Measurements from ENCODE around the gene CCNB1. TPM values are rescaled to one million over a fixed set of nuclear protein-coding genes. Genes with fewer than 3 reads are reported as not detected.
"Not testable (repeated sequence)": the region's sequence is repeated elsewhere in the genome, so short reads cannot be mapped to it uniquely, and the experiment has no call there.

CCNB1 gene
- 1 to 10 TPM in 5 of 6 donors, not detected in 1; 4.3 to 6.4 (median 6.1) TPM for polyA plus RNA-seq (ENCODE audit: low read depth in 6 of 6)

DNA sequence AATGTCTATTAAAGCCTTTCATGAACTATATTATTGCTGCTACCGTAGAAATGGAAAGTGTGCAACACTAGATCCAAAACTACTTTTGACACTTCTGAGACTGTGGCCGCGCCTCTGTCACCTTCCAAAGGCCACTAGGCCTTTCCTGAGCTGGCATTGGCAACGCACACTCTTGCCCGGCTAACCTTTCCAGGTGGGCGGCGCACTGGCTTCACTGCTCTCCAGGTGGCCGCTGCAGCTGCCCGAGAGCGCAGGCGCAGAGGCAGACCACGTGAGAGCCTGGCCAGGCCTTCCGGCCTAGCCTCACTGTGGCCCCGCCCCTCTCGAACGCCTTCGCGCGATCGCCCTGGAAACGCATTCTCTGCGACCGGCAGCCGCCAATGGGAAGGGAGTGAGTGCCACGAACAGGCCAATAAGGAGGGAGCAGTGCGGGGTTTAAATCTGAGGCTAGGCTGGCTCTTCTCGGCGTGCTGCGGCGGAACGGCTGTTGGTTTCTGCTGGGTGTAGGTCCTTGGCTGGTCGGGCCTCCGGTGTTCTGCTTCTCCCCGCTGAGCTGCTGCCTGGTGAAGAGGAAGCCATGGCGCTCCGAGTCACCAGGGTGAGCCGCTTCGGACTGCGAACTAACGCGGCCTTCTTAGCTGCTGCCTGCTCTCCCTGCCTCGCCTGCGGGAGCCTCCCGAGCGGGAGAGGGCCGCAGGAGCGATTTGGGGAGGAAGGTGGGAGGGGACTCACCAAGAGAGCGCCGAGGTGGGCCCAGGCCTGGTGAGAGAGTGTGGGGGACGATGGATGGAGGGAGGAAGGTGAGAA lies at the start of gene CCNB1:
Gene CCNB1 (plus strand): TSS at position 465 of the 807 bp plus-strand sequence. CDS start 113 bp downstream, at position 578.
- Mint-ChIP-seq H3K4me1 (peaks cover 12 to 30% (median 28%) of the 10 kb centered on the region in 3 donors), H3K27me3 (no peaks in the 10 kb centered on the region), H3K27ac (peak within 1 kb of the TSS; percentile 75 to 97 (median 94)), H3K9me3 (peaks cover 0 to 4% (median 0%) of the 10 kb centered on the region in 7 donors), H3K36me3 (peaks cover 0 to 6% of the 10 kb centered on the region in 2 donors), H3K4me3 (peak within 1 kb of the TSS; percentile 90 to 97 (median 94))
- ATAC-seq (ENCODE audit: low read depth in 2 of 2) (peak; percentile 98 to 99), DNase-seq (peak; percentile 97)

DNA sequence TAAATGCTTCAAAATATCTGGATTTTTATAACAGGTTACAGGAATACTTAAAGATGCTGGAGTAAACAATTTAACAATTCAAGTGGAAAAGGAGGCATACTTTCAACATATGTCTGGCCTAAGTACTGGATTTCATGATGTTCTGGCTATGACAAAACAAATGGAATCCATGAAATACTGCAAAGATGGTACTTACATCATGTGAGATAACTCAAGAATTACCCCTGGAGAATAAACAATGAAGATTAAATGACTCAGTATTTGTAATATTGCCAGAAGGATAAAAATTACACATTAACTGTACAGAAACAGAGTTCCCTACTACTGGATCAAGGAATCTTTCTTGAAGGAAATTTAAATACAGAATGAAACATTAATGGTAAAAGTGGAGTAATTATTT lies 37.5 kb upstream of the CCNB1 start:
- ATAC-seq (ENCODE audit: low read depth in 2 of 2) = no peak
- Mint-ChIP-seq H3K4me3 (no peak overlapping the region), H3K27ac (no peak overlapping the region), H3K9me3 (no peaks in the 10 kb centered on the region), H3K27me3 (no peaks in the 10 kb centered on the region), H3K36me3 (peaks cover 8 to 29% of the 10 kb centered on the region in 2 donors), H3K4me1 (no peaks in the 10 kb centered on the region)
- DNase-seq = no peak

GRCh38 chr5:69130241-69130640 lies 36.7 kb upstream of the CCNB1 start:
- peaks cover 8 to 24% of the 10 kb centered on the region in 2 donors for H3K36me3 Mint-ChIP-seq
- no peaks in the 10 kb centered on the region for H3K9me3 Mint-ChIP-seq
- no peaks in the 10 kb centered on the region for H3K4me1 Mint-ChIP-seq
- DNase-seq = no peak
- H3K4me3 Mint-ChIP-seq = no peak overlapping the region
- no peak overlapping the region for H3K27ac Mint-ChIP-seq
- no peaks in the 10 kb centered on the region for H3K27me3 Mint-ChIP-seq
- ATAC-seq (ENCODE audit: low read depth in 2 of 2) = no peak

DNA sequence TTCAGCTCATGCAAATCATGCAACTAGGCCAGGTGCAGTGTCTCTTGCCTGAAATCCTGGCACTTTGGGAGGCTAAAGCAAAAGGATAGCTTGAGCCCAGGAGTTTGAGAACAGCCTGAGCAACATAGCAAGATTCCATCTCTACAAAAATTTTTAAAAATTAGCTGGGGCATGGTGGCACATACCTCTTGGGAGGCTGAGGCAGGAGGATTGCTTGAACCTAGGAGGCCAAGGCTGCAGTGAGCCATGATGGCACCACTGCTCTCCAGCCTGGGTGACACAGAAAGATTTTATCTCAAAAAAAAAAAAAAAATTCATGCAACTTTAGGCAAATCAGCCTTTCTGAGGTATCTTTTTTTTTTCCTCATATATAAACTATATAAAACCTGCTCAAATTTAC lies 35.6 kb upstream of the CCNB1 start:
- Mint-ChIP-seq H3K27ac (no peak overlapping the region), H3K27me3 (no peaks in the 10 kb centered on the region), H3K4me3 (no peak overlapping the region), H3K9me3 (no peaks in the 10 kb centered on the region), H3K36me3 (peaks cover 8 to 24% of the 10 kb centered on the region in 2 donors), H3K4me1 (peaks cover 5 to 7% (median 5%) of the 10 kb centered on the region in 3 donors)
- no peak for DNase-seq
- ATAC-seq (ENCODE audit: low read depth in 2 of 2) = no peak

DNA sequence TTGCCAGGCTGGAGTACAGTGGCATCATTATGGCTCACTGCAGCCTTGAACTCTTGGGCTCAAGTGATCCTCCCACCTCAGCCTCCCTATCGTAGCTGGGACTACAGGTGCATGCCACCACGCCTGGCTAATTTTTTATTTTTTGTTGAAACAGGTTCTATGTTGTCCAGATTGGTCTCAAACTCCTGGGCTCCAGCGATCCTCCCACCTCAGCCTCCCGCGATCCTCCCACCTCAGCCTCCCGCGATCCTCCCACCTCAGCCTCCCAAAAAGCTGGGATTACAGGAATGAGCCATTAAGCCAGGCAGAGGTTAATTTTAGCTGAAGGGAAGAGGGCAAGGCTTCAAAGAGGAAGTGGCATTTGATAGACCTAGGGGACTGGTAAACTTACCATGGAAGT lies 32.8 kb upstream of the CCNB1 start:
- ATAC-seq (ENCODE audit: low read depth in 2 of 2) = no peak
- Mint-ChIP-seq H3K27me3 (no peaks in the 10 kb centered on the region), H3K4me1 (peaks cover 5 to 10% (median 6%) of the 10 kb centered on the region in 3 donors), H3K9me3 (peaks cover 0 to 4% (median 0%) of the 10 kb centered on the region in 7 donors), H3K36me3 (peaks cover 8 to 15% of the 10 kb centered on the region in 2 donors), H3K4me3 (no peak overlapping the region), H3K27ac (peak overlapping the region in 1 of 6 donors; percentile 33)
- DNase-seq = no peak

GRCh38 chr5:69136293-69136692 lies 30.7 kb upstream of the CCNB1 start:
- H3K4me3 Mint-ChIP-seq = peak overlapping the region in 1 of 8 donors; percentile 59
- peaks cover 6 to 8% of the 10 kb centered on the region in 2 donors for H3K36me3 Mint-ChIP-seq
- peaks cover 5 to 10% (median 6%) of the 10 kb centered on the region in 3 donors for H3K4me1 Mint-ChIP-seq
- H3K27ac Mint-ChIP-seq = peak overlapping the region in 4 of 6 donors; percentile 12 to 86 (median 48)
- ATAC-seq (ENCODE audit: low read depth in 2 of 2) (peak; percentile 85 to 90), DNase-seq (peak; percentile 15)
- peaks cover 0 to 17% (median 4%) of the 10 kb centered on the region in 7 donors for H3K9me3 Mint-ChIP-seq
- no peaks in the 10 kb centered on the region for H3K27me3 Mint-ChIP-seq

GRCh38 chr5:69137208-69137607 lies 29.7 kb upstream of the CCNB1 start:
- not testable (repeated sequence) for H3K27ac Mint-ChIP-seq; H3K4me1 Mint-ChIP-seq; DNase-seq; H3K4me3 Mint-ChIP-seq; H3K36me3 Mint-ChIP-seq; H3K27me3 Mint-ChIP-seq; ATAC-seq (ENCODE audit: low read depth in 2 of 2)
- peaks cover 0 to 20% (median 5%) of the 10 kb centered on the region in 7 donors for H3K9me3 Mint-ChIP-seq

GRCh38 chr5:69137807-69138206 lies 29.1 kb upstream of the CCNB1 start:
- Mint-ChIP-seq H3K27ac (no peak overlapping the region), H3K36me3 (peaks cover 6 to 8% of the 10 kb centered on the region in 2 donors), H3K4me3 (no peak overlapping the region), H3K9me3 (peaks cover 0 to 22% (median 6%) of the 10 kb centered on the region in 7 donors), H3K27me3 (no peaks in the 10 kb centered on the region), H3K4me1 (peaks cover 5 to 10% (median 6%) of the 10 kb centered on the region in 3 donors)
- DNase-seq (no peak), ATAC-seq (ENCODE audit: low read depth in 2 of 2) (no peak)

DNA sequence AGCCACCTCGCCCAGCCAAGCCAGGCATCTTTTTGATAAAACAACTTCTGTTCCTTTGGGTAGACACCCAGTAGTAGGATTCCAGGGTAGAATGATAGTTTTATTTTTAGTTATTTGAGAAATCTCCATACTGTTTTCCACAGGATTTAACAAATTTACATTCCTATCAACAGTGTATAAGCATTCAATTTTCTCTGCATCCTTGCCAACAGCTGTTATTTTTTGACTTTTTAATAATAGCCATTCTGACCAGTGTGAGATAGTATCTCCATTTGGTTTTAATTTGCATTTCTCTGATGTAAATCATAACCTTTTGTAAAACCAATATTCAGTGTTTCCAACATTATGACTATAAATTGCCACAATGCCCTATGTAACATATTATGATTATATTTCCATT lies 28.2 kb upstream of the CCNB1 start:
- Mint-ChIP-seq H3K9me3 (peaks cover 0 to 22% (median 6%) of the 10 kb centered on the region in 7 donors), H3K4me3 (no peak overlapping the region), H3K27ac (no peak overlapping the region), H3K36me3 (peaks cover under 1 to 3% of the 10 kb centered on the region in 2 donors), H3K27me3 (no peaks in the 10 kb centered on the region), H3K4me1 (peaks cover 5 to 10% (median 6%) of the 10 kb centered on the region in 3 donors)
- ATAC-seq (ENCODE audit: low read depth in 2 of 2) (no peak), DNase-seq (no peak)

GRCh38 chr5:69140239-69140638 lies 26.7 kb upstream of the CCNB1 start:
- not testable (repeated sequence) for H3K4me3 Mint-ChIP-seq; H3K27ac Mint-ChIP-seq; H3K36me3 Mint-ChIP-seq; ATAC-seq (ENCODE audit: low read depth in 2 of 2); H3K4me1 Mint-ChIP-seq; DNase-seq; H3K27me3 Mint-ChIP-seq
- H3K9me3 Mint-ChIP-seq = peaks cover 0 to 22% (median 6%) of the 10 kb centered on the region in 7 donors

DNA sequence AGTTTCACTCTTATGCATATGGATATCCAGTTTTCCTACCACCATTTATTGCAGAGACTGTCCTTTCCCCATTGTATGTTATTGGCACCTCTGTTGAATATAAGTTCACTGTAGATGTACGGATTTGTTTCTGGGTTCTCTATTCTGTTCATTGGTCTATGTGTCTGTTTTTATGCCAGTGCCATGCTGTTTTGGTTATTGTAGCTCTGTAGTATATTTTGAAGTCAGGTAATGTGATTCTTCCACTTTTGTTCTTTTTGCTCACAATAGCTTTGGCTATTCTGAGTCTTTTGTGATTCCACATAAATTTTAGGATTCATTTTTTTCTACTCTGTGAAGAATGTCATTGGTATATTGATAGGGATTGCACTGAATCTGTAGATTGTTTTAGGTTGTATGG lies 26.1 kb upstream of the CCNB1 start:
- H3K4me3 Mint-ChIP-seq = no peak overlapping the region
- no peaks in the 10 kb centered on the region for H3K27me3 Mint-ChIP-seq
- peaks cover 5 to 8% (median 6%) of the 10 kb centered on the region in 3 donors for H3K4me1 Mint-ChIP-seq
- DNase-seq (no peak), ATAC-seq (ENCODE audit: low read depth in 2 of 2) (no peak)
- peaks cover 0 to 22% (median 6%) of the 10 kb centered on the region in 7 donors for H3K9me3 Mint-ChIP-seq
- no peaks in the 10 kb centered on the region for H3K36me3 Mint-ChIP-seq
- no peak overlapping the region for H3K27ac Mint-ChIP-seq

DNA sequence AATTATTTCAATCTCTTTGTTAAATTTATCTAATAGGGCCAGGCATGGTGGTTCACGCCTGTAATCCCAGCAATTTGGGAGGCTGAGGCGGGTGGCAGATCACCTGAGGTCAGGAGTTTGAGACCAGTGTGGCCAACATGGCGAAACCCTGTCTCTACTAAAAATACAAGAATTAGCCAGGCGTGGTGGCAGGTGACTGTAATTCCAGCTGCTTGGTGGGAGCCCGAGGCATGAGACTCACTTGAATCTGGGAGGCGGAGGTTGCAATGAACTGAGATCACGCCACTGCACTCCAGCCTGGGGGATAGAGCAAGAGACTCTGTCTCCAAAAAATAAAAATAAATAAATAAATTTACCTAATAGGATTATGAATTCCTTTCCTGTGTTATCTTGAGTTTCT lies 18.4 kb upstream of the CCNB1 start:
- not testable (repeated sequence) for H3K27ac Mint-ChIP-seq; ATAC-seq (ENCODE audit: low read depth in 2 of 2); H3K4me3 Mint-ChIP-seq; H3K27me3 Mint-ChIP-seq; H3K4me1 Mint-ChIP-seq; H3K9me3 Mint-ChIP-seq; H3K36me3 Mint-ChIP-seq; DNase-seq

DNA sequence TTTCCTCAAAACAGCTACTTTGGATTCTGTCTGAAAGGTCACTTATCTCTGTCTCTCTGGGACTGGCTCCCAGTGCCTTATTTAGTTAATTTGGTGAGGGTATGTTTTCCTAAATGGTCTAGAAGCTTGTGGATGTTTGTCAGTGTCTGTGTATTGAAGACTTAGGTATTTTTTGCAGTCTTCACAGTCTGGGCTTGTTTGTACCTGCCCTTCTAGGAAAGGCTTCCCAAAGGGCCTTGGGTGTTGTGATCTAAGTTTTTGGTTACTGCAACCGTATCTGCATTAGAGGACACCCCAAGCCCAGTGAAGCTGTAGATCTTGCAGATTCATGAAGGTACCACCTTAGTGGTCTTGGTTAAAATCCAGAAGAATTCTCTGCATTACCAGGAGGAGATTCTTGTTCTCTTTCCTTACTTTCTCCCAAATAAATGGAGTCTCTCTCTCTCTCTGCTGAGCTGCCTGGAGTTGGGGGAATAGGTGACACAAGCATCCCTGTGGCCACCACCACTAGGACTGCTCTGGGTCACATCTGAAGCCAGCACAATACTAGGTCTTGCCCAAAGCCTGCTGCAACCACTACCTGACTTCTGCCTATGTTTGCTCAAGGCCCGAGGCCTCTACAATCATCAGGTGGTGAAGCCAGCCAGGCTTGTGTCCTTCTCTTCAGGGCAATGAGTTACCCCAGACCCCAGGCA lies 17.8 kb upstream of the CCNB1 start:
- H3K27ac Mint-ChIP-seq = no peak overlapping the region
- no peaks in the 10 kb centered on the region for H3K4me1 Mint-ChIP-seq
- no peaks in the 10 kb centered on the region for H3K36me3 Mint-ChIP-seq
- DNase-seq (no peak), ATAC-seq (ENCODE audit: low read depth in 2 of 2) (no peak)
- no peaks in the 10 kb centered on the region for H3K9me3 Mint-ChIP-seq
- no peaks in the 10 kb centered on the region for H3K27me3 Mint-ChIP-seq
- H3K4me3 Mint-ChIP-seq = no peak overlapping the region

DNA sequence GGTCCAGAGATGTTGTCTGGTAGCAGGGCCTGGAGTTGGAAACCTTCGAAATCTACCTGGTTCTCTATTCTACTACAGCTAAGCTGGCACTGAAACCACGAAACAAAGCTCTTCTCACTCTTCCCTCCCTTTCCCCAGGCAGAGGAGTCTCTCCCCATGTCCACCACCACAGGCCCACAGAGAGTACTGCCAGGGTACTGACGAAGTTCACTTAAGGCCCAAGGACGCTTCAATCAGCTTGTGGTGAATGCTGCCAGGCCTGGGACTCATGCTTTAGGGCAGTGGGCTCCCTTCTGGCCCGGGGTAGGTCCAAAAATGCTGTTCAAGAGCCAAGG lies 17.3 kb upstream of the CCNB1 start:
- Mint-ChIP-seq H3K36me3 (no peaks in the 10 kb centered on the region), H3K4me1 (no peaks in the 10 kb centered on the region), H3K9me3 (no peaks in the 10 kb centered on the region), H3K27ac (no peak overlapping the region), H3K27me3 (no peaks in the 10 kb centered on the region), H3K4me3 (no peak overlapping the region)
- no peak for DNase-seq
- ATAC-seq (ENCODE audit: low read depth in 2 of 2) = no peak

Data from naive B cell (primary cell).